Left lung (tissue), 14 donors: ENCODE data around the gene CINP. TPM values are rescaled to one million over a fixed set of nuclear protein-coding genes. Genes with fewer than 3 reads are reported as not detected.
A peak's percentile ranks its signal among the peaks of the same experiment; 100 is the strongest.

Experiments used
- ATAC-seq: fragments of 200-7000 bp; cut with Tn5 transposase; one replicate; pipeline ENCODE4 v1.9.1; 2020; ENCODE audit warnings: moderate library complexity
- DNase-seq, 4 donors: peaks; one replicate each; pipeline ENCODE4 v3.0.0-alpha.2; 2013 to 2020
- H3K27ac ChIP-seq, 2 donors: fragments of 200-600 bp; sonication (generic) in 1 of 2; one replicate each; pipeline versions ENCODE4 v1.5.0 to v1.8.0; 2020 to 2021
- H3K27me3 ChIP-seq, 2 donors: fragments of 200-600 bp; sonication (generic) in 1 of 2; one replicate each; pipeline versions ENCODE4 v1.5.0 to v1.8.0; 2020 to 2021
- H3K36me3 ChIP-seq, 2 donors: fragments of 200-600 bp; sonication (generic) in 1 of 2; one replicate each; pipeline versions ENCODE4 v1.5.0 to v1.8.0; 2020 to 2021
- H3K4me1 ChIP-seq, 2 donors: fragments of 200-600 bp; one replicate each; pipeline ENCODE4 v1.8.0; 2021
- H3K4me3 ChIP-seq, 2 donors: fragments of 200-600 bp; sonication (generic) in 1 of 2; one replicate each; pipeline versions ENCODE4 v1.5.0 to v1.8.0; 2020 to 2021; ENCODE audit warnings: mild to moderate bottlenecking in 1 of 2
- H3K9me3 ChIP-seq, 2 donors: fragments of 200-600 bp; sonication (generic) in 1 of 2; one replicate each; pipeline versions ENCODE4 v1.5.0 to v1.8.0; 2020 to 2021
- CTCF ChIP-seq, 2 donors: fragments of 200-600 bp; sonication (generic) in 1 of 2; IDR thresholded peaks; one replicate each; pipeline versions ENCODE4 v1.5.0 to v1.8.0; 2021; ENCODE audit warnings: antibody characterized with exemption in 2 of 2
- intact Hi-C, 2 donors: fragments of 100-400 bp; cut with DNase I; formaldehyde crosslinking; loops; one replicate each; pipeline versions ENCODE4 v1.11.2 to v1.14.2; 2022
- long read RNA-seq, 12 donors: library from polyadenylated mRNA in 2 of 12; unstranded in 2 of 12; transcript quantifications; one replicate each; pipeline ENCODE4 v2.0.0 and lab custom pipeline, GENCODE V29; 2019 to 2026
- polyA plus RNA-seq, 6 donors: library from polyadenylated mRNA; unstranded; fragments of 120-200 nt; gene quantifications; one replicate each; pipeline ENCODE4 v1.2.1, GENCODE V29; 2013; ENCODE audit not compliant: insufficient read length in 6 of 6
- total RNA-seq, 2 donors: library from RNA; stranded (reverse); fragmentation: NEBNext Ultra II Directional; extraction: Animal tissue kit (Norgen Biotek cat#: 25700); gene quantifications; one replicate each; pipeline ENCODE4 v1.2.1, GENCODE V29; 2021
- donor health status: DM: no; HTN: yes; CAD: no.
- donor health status: DM: no; HTN: no; CAD: no.

CINP gene
- total RNA-seq (10 to 100 TPM; 32.1 to 35.5 TPM), polyA plus RNA-seq (10 to 100 TPM; 35.4 to 39.1 (median 37.6) TPM)
- long read RNA-seq, donor 1, full-length matches to known transcripts = 34 of 34 reads
- long read RNA-seq, donor 1, partial matches to known transcripts = 0 of 34 reads
- long read RNA-seq, donor 1, other reads (novel, unspliced or antisense) = 0 of 34 reads
- long read RNA-seq, donor 2, transcript CINP-201 (5 exons, 955 nt) = major isoform, 14 of 42 reads
- long read RNA-seq, donor 2, partial matches to known transcripts = 26 of 42 reads
- long read RNA-seq, donor 2, other reads (novel, unspliced or antisense) = 0 of 42 reads
- long read RNA-seq, donor 3, full-length matches to known transcripts = 17 of 17 reads
- long read RNA-seq, donor 3, partial matches to known transcripts = 0 of 17 reads
- long read RNA-seq, donor 3, other reads (novel, unspliced or antisense) = 0 of 17 reads
- long read RNA-seq, donor 4, full-length matches to known transcripts = 29 of 34 reads
- long read RNA-seq, donor 4, partial matches to known transcripts = 3 of 34 reads
- long read RNA-seq, donor 4, other reads (novel, unspliced or antisense) = 2 of 34 reads
- long read RNA-seq, donor 5, full-length matches to known transcripts = 23 of 23 reads
- long read RNA-seq, donor 5, partial matches to known transcripts = 0 of 23 reads
- long read RNA-seq, donor 5, other reads (novel, unspliced or antisense) = 0 of 23 reads
- long read RNA-seq, donor 6, transcript CINP-201 (5 exons, 955 nt) = major isoform, 22 of 23 reads
- long read RNA-seq, donor 6, partial matches to known transcripts = 0 of 23 reads
- long read RNA-seq, donor 6, other reads (novel, unspliced or antisense) = 0 of 23 reads
- long read RNA-seq, donor 7, transcript CINP-201 (5 exons, 955 nt) = major isoform, 9 of 9 reads
- long read RNA-seq, donor 7, partial matches to known transcripts = 0 of 9 reads
- long read RNA-seq, donor 7, other reads (novel, unspliced or antisense) = 0 of 9 reads
- long read RNA-seq, donor 8, full-length matches to known transcripts = 16 of 21 reads
- long read RNA-seq, donor 8, partial matches to known transcripts = 5 of 21 reads
- long read RNA-seq, donor 8, other reads (novel, unspliced or antisense) = 0 of 21 reads
- long read RNA-seq, donor 9 = 0 reads
- long read RNA-seq, donor 10, full-length matches to known transcripts = 36 of 45 reads
- long read RNA-seq, donor 10, partial matches to known transcripts = 2 of 45 reads
- long read RNA-seq, donor 10, other reads (novel, unspliced or antisense) = 7 of 45 reads
- long read RNA-seq, donor 11 = 0 reads
- long read RNA-seq, donor 12, full-length matches to known transcripts = 20 of 20 reads
- long read RNA-seq, donor 12, partial matches to known transcripts = 0 of 20 reads
- long read RNA-seq, donor 12, other reads (novel, unspliced or antisense) = 0 of 20 reads

GRCh38 chr14:102362545-102363181 lies at the start of gene CINP, which contains the start of gene TECPR2:
Gene CINP, minus strand, starts transcription at chr14:102362890. Its CDS starts 39 bp downstream, at chr14:102362851.
Gene TECPR2, plus strand, starts transcription at chr14:102362941. Its CDS starts 13,781 bp downstream, at chr14:102376722.
- intact Hi-C loops = no loop called here

DNA sequence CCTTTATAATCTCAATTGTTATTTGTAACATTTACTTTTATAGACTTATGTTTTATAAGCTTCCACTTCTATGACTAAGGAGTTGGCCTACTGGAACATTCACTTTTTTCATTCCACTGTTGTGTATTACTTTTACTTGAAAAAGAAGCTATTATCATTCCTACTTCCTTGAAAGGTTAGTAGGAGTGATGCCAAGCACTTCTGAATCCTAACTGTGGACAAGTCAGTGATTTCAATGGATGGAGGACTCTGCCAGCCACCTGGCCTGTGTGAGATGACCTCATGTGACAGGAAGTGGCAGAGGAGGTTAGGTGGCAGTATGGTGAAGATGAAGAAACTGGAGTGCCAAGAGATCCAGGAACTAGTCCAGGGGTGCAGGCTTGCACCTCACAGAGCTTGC lies 46.0 kb upstream of the CINP start:
- Histone ChIP-seq H3K4me3 (no peak overlapping the region), H3K27me3 (no peaks in the 10 kb centered on the region), H3K9me3 (peaks cover 0 to 2% of the 10 kb centered on the region in 2 donors), H3K27ac (peak overlapping the region in 1 of 2 donors; percentile 23), H3K36me3 (peaks cover 0 to 36% of the 10 kb centered on the region in 2 donors), H3K4me1 (no peaks in the 10 kb centered on the region)
- no peak for DNase-seq
- TF ChIP-seq CTCF (IDR thresholded peaks at IDR 0.05) = no peak
- no peak for ATAC-seq
- intact Hi-C loops = no loop called here

More at GRCh38 chr14:102362545-102363181, at the start of gene CINP, which contains the start of gene TECPR2:
- ATAC-seq = peak; percentile 98
- peak within 1 kb of the TSS; percentile 88 to 95 for H3K4me3 ChIP-seq
- peak within 1 kb of the TSS; percentile 84 to 96 for H3K27ac ChIP-seq
- no peaks in the 10 kb centered on the region for H3K27me3 ChIP-seq
- peaks cover 18 to 30% of the 10 kb centered on the region in 2 donors for H3K4me1 ChIP-seq
- no peak for TF ChIP-seq CTCF (IDR thresholded peaks at IDR 0.05)
- H3K36me3 ChIP-seq = peaks cover 0 to 17% of the 10 kb centered on the region in 2 donors
- DNase-seq = peak; percentile 93 to 100 (median 97)
- no peaks in the 10 kb centered on the region for H3K9me3 ChIP-seq

DNA sequence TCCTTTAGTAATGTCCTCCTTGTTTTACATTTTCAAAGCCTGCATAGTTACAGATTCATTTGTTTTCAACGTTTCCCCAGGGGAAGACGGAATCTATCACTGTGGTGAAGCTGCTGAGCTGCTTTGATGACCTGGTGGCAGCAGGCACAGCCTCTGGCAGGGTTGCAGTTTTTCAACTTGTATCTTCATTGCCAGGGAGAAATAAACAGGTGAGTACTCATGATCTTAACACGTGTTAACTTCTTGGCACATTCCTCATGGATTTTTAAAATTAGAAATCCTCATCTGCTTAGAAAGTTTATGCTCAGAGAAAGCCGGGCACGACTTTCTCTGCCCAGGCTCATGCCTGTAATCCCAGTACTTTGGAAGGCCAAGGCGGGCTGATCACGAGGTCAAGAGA lies 44.6 kb upstream of the CINP start:
- intact Hi-C loops = no loop called here
- ATAC-seq (no peak), DNase-seq (no peak)
- Histone ChIP-seq H3K27me3 (no peaks in the 10 kb centered on the region), H3K36me3 (peaks cover 0 to 31% of the 10 kb centered on the region in 2 donors), H3K4me1 (no peaks in the 10 kb centered on the region), H3K27ac (no peak overlapping the region), H3K9me3 (peaks cover 0 to 15% of the 10 kb centered on the region in 2 donors), H3K4me3 (no peak overlapping the region)
- no peak for TF ChIP-seq CTCF (IDR thresholded peaks at IDR 0.05)

DNA sequence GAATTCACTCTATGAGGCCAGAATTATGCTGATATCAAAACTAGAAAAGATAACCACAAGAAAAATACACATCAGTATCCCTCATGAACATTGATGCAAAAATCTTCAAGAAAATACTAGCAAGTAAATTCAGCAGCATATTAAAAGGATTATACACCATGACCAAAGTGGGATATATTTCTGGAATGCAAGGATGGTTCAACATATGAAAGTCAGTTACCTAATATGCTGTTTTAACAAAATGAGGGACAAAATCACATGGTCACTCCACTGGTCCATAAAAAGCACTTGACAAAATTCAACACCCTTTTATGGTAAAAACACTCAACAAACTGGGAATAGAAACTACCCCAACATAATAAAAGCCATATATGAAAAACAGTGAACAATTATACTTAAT lies 40.3 kb upstream of the CINP start:
- H3K4me3 ChIP-seq = no peak overlapping the region
- ATAC-seq = no peak
- H3K27ac ChIP-seq = no peak overlapping the region
- no peaks in the 10 kb centered on the region for H3K27me3 ChIP-seq
- TF ChIP-seq CTCF (IDR thresholded peaks at IDR 0.05) = no peak
- DNase-seq = no peak
- H3K36me3 ChIP-seq = peaks cover 0 to 27% of the 10 kb centered on the region in 2 donors
- H3K4me1 ChIP-seq = no peaks in the 10 kb centered on the region
- intact Hi-C loops = no loop called here
- peaks cover 0 to 35% of the 10 kb centered on the region in 2 donors for H3K9me3 ChIP-seq
